Osteocyte (in vitro differentiated cells): ENCODE results near the gene CLCNKA. TPM values are rescaled to one million over a fixed set of nuclear protein-coding genes. Genes with fewer than 3 reads are reported as not detected.

ENCODE experiments used
- DNase-seq: peaks from one replicate; pipeline ENCODE4 v3.0.0; 2021; ENCODE audit warnings: mixed read lengths; ENCODE audit not compliant: unreplicated experiment; ENCODE audit errors: extremely low spot score
- H3K27ac Mint-ChIP-seq: one replicate; pipeline ENCODE4 v1.8.0; 2021; ENCODE audit warnings: mild to moderate bottlenecking, mixed read lengths; ENCODE audit not compliant: unreplicated experiment
- H3K27me3 Mint-ChIP-seq: one replicate; pipeline ENCODE4 v1.8.0; 2021; ENCODE audit warnings: mixed read lengths; ENCODE audit not compliant: unreplicated experiment
- H3K36me3 Mint-ChIP-seq: one replicate; pipeline ENCODE4 v1.8.0; 2021; ENCODE audit warnings: mixed read lengths; ENCODE audit not compliant: unreplicated experiment
- H3K4me1 Mint-ChIP-seq: one replicate; pipeline ENCODE4 v1.8.0; 2021; ENCODE audit warnings: mixed read lengths; ENCODE audit not compliant: unreplicated experiment
- H3K4me3 Mint-ChIP-seq: one replicate; pipeline ENCODE4 v1.8.0; 2021; ENCODE audit warnings: mild to moderate bottlenecking, moderate library complexity, mixed read lengths; ENCODE audit not compliant: unreplicated experiment
- H3K9me3 Mint-ChIP-seq: one replicate; pipeline ENCODE4 v1.8.0; 2021; ENCODE audit warnings: mixed read lengths; ENCODE audit not compliant: unreplicated experiment
- total RNA-seq: library from RNA; stranded (reverse); gene quantifications from 2 replicates; pipeline ENCODE4 v1.2.1, GENCODE V29; 2021
- TF ChIP-seq, protein P1 (sequence below): fragments of 200-600 bp; sonication (generic); IDR thresholded peaks from 2 replicates; pipeline ENCODE4 v1.5.0; 2021; ENCODE audit warnings: antibody characterized with exemption, mild to moderate bottlenecking, moderate library complexity

Gene CLCNKA
- total RNA-seq, 1 donor from 2014 or later, result not detected

DNA sequence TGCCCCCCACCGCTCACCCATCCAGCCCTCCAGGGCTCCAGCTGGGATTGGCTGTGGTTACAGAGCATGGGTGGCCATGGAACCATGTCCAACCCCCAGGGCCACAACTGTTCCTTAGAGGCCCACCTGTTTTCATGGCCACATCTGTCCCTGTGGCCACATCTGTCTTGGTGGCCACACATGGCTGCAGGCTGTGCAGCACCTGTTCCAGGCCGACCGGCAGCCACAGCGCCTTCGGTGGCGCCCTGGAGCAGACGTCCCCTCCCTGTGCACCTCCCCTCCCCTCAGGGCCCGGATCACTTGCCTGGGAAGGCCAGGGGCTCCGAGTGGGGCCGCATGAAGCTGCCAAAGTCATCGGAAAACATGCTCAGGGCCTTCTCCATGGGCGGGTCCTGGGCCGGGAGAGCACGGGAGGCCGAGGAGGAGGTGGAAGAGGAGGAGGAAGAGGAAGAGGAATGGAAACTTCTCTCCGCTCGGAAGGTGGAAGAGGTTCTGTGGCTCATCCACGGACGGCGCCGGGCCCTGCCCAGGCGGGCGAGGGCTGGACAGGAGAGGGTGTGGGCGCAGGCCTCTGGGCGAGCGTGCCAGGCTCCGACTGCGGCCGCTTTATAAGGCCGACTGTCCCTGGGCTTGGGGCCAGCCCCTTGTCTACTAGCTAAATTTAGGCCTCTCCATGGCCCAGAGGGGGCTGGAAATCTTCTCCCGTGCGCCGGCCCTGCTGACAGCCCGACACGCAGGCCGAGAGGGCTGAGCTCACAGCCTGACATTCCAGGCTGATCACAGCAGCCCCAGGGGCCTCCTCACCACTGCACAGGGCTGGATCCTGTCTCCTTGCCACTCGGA, 4.2 kb upstream of the CLCNKA start, which contains the start of gene HSPB7:
HSPB7 (minus strand) TSS at position 583 of the 843 bp plus-strand sequence; CDS start at position 503, 80 bp downstream.
- Mint-ChIP-seq H3K4me3 (no peak within 1 kb of the TSS), H3K27ac (peak within 1 kb of the TSS; percentile 85)

DNA sequence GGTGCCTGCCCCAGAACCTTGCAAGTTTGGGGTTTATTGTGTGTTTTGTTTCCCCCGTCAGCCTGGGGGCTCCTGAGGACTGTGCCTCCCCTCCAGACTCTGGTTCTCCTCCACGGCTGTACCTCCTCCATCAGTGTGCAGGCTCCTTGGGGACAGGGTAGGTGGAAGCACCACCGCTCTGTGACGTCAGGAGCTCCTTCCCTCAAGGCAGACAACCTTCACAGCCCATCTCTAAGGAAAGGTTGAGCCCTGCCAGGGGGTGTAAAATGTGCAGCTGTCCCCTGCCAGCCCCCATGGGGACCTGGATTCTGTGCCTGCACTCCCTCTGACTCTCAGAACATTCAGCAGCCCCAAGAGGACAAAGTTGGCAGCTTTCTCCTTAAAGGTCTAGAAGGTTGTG, 3.5 kb upstream of the CLCNKA start:
- Mint-ChIP-seq H3K27ac (peak overlapping the region; percentile 85), H3K27me3 (no peaks in the 10 kb centered on the region), H3K4me1 (peaks cover 62% of the 10 kb centered on the region), H3K4me3 (no peak overlapping the region), H3K9me3 (no peaks in the 10 kb centered on the region), H3K36me3 (no peaks in the 10 kb centered on the region)
- no peak for DNase-seq
- TF ChIP-seq, protein P1, sequence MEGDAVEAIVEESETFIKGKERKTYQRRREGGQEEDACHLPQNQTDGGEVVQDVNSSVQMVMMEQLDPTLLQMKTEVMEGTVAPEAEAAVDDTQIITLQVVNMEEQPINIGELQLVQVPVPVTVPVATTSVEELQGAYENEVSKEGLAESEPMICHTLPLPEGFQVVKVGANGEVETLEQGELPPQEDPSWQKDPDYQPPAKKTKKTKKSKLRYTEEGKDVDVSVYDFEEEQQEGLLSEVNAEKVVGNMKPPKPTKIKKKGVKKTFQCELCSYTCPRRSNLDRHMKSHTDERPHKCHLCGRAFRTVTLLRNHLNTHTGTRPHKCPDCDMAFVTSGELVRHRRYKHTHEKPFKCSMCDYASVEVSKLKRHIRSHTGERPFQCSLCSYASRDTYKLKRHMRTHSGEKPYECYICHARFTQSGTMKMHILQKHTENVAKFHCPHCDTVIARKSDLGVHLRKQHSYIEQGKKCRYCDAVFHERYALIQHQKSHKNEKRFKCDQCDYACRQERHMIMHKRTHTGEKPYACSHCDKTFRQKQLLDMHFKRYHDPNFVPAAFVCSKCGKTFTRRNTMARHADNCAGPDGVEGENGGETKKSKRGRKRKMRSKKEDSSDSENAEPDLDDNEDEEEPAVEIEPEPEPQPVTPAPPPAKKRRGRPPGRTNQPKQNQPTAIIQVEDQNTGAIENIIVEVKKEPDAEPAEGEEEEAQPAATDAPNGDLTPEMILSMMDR, result no peak

More for the DNA sequence above, 4.2 kb upstream of the CLCNKA start, which contains the start of gene HSPB7:
- DNase-seq, result no peak
- Mint-ChIP-seq H3K27me3 (no peaks in the 10 kb centered on the region), H3K4me1 (peaks cover 63% of the 10 kb centered on the region), H3K36me3 (no peaks in the 10 kb centered on the region), H3K9me3 (no peaks in the 10 kb centered on the region)
- TF ChIP-seq, protein P1, result no peak

DNA sequence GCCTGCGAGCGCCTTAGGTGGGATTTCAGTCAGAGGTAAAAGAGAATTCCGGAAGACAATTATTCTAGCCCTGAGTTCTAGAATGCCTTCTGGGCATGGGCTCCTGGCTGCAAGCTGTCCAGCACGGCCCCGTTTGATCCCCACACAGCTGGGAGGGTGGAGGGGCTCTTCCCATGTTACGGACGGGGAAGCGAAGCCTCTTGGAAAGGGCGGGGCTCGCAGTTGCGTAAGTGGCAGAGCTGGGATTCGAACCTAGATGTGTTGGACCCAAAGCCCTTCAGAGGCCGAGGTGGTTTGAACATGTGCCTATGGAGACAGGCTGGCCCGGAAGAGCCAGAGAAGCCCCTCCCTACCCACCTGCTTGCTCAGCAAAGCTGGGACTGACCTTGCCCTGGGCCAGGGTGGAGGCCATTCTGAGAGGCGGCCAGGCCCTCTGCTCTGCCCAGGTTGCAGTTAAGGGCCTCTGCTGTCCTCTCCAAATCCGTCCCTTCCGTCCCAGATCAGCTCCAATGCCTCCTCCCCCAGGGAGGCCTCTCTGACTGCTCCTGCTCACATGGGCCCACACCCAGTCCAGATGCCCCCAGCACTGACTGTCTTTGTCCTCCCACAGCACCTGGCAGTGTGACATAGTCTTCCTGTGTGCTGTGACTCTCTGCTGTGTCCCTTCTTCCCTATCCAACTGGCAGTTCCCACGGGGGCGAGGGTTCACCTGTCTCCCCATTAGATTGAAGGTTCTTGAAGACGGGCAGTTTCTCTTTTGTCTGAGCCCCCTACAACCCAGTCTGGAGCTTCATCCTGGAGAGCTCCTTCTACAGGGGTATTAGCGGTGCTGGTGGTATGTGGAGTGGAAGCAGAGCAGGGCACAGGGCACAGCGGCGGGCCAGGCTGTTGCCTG, 2.8 kb upstream of the CLCNKA start:
- DNase-seq, result no peak
- peak overlapping the region; percentile 85 for H3K27ac Mint-ChIP-seq
- no peaks in the 10 kb centered on the region for H3K36me3 Mint-ChIP-seq
- peaks cover 56% of the 10 kb centered on the region for H3K4me1 Mint-ChIP-seq
- no peaks in the 10 kb centered on the region for H3K27me3 Mint-ChIP-seq
- H3K4me3 Mint-ChIP-seq, result no peak overlapping the region
- H3K9me3 Mint-ChIP-seq, result no peaks in the 10 kb centered on the region
- TF ChIP-seq, protein P1, result no peak

DNA sequence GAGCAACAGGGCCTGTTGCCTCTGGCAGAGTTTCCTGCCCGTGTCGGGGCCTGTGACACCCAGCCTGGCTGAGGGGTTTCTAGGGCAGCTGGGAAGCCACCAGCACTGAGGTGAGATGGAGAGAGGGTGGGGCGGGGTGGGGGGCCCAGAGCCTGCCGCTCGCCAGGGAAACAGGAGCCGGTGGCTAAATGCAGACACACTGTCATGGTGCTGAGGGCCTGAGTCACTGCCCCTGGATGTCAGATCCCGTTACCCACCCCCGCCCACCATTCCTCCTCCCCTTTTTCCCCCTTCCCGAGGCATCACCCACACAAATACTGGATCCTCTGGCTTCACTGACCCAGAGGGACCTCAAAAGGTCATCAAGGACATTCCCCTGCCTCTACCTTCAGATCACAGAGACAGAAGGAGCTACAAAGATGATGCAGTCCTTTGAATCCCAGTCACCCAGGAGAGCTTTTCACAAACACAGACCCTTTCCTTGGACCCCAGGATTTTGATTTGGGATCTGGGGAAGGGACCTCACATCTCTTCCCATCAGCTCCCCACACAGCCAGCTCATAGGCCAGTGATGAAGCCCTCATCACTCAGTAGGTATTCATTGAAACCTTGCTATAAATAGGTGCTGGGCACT, 2.1 kb upstream of the CLCNKA start:
- Mint-ChIP-seq H3K4me3 (no peak overlapping the region), H3K9me3 (no peaks in the 10 kb centered on the region), H3K27me3 (no peaks in the 10 kb centered on the region), H3K4me1 (peaks cover 48% of the 10 kb centered on the region), H3K27ac (peak overlapping the region; percentile 62), H3K36me3 (no peaks in the 10 kb centered on the region)
- no peak for DNase-seq
- TF ChIP-seq, protein P1, result no peak
